Activated CD4-positive, CD25-positive, alpha-beta regulatory T cell (primary cell): ENCODE results near the gene CNIH3.

Experiments used
- DNase-seq, 4 experiments: peaks; one replicate each; lab custom pipeline; 2025; lab: John Stamatoyannopoulos, UW

Gene CNIH3

GRCh38 chr1:224774378-224774777 is 158.3 kb downstream of the CNIH3 start:
- DNase-seq: no peak

- no peak for DNase-seq
Observed at GRCh38 chr1:224777180-224777579, 161.1 kb downstream of the CNIH3 start.

- no peak for DNase-seq
Observed at GRCh38 chr1:224779536-224779935, 163.4 kb downstream of the CNIH3 start.

GRCh38 chr1:224780736-224781135 is 164.6 kb downstream of the CNIH3 start:
- no peak for DNase-seq

GRCh38 chr1:224781800-224782199 is 165.7 kb downstream of the CNIH3 start:
- no peak for DNase-seq

GRCh38 chr1:224782281-224783000 is 166.3 kb downstream of the CNIH3 start:
- no peak for DNase-seq

GRCh38 chr1:224783006-224783651 is 167.0 kb downstream of the CNIH3 start:
- no peak for DNase-seq

- DNase-seq: no peak
Observed at GRCh38 chr1:224784265-224785039, 168.3 kb downstream of the CNIH3 start.

- no peak for DNase-seq
Observed at GRCh38 chr1:224785040-224785328, 168.9 kb downstream of the CNIH3 start.

- no peak for DNase-seq
Observed at GRCh38 chr1:224785622-224786021, 169.5 kb downstream of the CNIH3 start.

- no peak for DNase-seq
Observed at GRCh38 chr1:224786533-224787250, 170.6 kb downstream of the CNIH3 start.

- no peak for DNase-seq
Observed at GRCh38 chr1:224789311-224789710, 173.2 kb downstream of the CNIH3 start.
